Measurements from ENCODE around the gene PRKCZ. TPM values are rescaled to one million over a fixed set of nuclear protein-coding genes. Genes with fewer than 3 reads are reported as not detected.
A peak's percentile ranks its signal among the peaks of the same experiment; 100 is the strongest.

PRKCZ gene
- total and polyA plus RNA-seq, 9 of the 15 experiments (the other 6 are each of a cell fraction or from before 2014, with no cell fraction given) = 0.07 to 3.1 (median 1.3) TPM

- TF ChIP-seq ZNF407 (IDR thresholded peaks at IDR 0.05; ENCODE audit: low read depth) = no peak
- peak; percentile 25; the same call in 1 of the 2 replicates for TF ChIP-seq TARDBP (IDR thresholded peaks at IDR 0.05)
- TF ChIP-seq BRD9 (IDR thresholded peaks at IDR 0.05; ENCODE audit: low read depth, partially characterized antibody) = no peak
- peak; percentile 82 for TF ChIP-seq SMAD4 (CRISPR knock-in tag; conservative IDR thresholded peaks at IDR 0.05)
- TF ChIP-seq ZNF3 (CRISPR knock-in tag; IDR thresholded peaks at IDR 0.05) = no peak
- TF ChIP-seq RNF219 (CRISPR knock-in tag; IDR thresholded peaks at IDR 0.05) = no peak
- no peak for TF ChIP-seq HINFP (tag; conservative IDR thresholded peaks at IDR 0.05; ENCODE audit: low read depth)
- TF ChIP-seq ZNF766 (CRISPR knock-in tag; conservative IDR thresholded peaks at IDR 0.05) = no peak
- no peak for TF ChIP-seq GTF2E2 (tag; IDR thresholded peaks at IDR 0.05)
- no peak for TF ChIP-seq HMG20B (CRISPR knock-in tag; IDR thresholded peaks at IDR 0.05)
- TF ChIP-seq ZBED1 (IDR thresholded peaks at IDR 0.05) = no peak; the same call in 1 of the 2 replicates
- peak; percentile 79; the same call in 1 of the 2 replicates for TF ChIP-seq MYC (IDR thresholded peaks at IDR 0.05; ENCODE audit: low read depth, low read length)
- TF ChIP-seq MYC (CRISPR knock-in tag; IDR thresholded peaks at IDR 0.05; ENCODE audit: borderline replicate concordance, low read depth) = 0 out of 2 replicates have a peak, but pooled peaks have one; percentile 31
- TF ChIP-seq ZC3H4 (CRISPR knock-in tag; IDR thresholded peaks at IDR 0.05; ENCODE audit: borderline replicate concordance) = no peak
- no peak for TF ChIP-seq CHCHD3 (CRISPR knock-in tag; IDR thresholded peaks at IDR 0.05)
Measured at GRCh38 chr1:2189459-2190425, 139.5 kb downstream of the PRKCZ start (continued).
